Measurements from ENCODE around the gene CLOCK. TPM values are rescaled to one million over a fixed set of nuclear protein-coding genes. Genes with fewer than 3 reads are reported as not detected.

CLOCK gene
- total and polyA plus RNA-seq, 9 of the 15 experiments (the other 6 are each of a cell fraction or from before 2014, with no cell fraction given), result 3.7 to 14.4 (median 9.4) TPM

GRCh38 chr4:55385201-55385649 is 161.5 kb downstream of the CLOCK start (continued):
- TF ChIP-seq ZNF518B (CRISPR knock-in tag; IDR thresholded peaks at IDR 0.05), result no peak
- TF ChIP-seq GTF2A2 (tag; IDR thresholded peaks at IDR 0.05), result no peak
- TF ChIP-seq ZBED1 (IDR thresholded peaks at IDR 0.05), result no peak
- TF ChIP-seq ETV5 (CRISPR knock-in tag; IDR thresholded peaks at IDR 0.05; ENCODE audit: low read depth), result no peak
- no peak for TF ChIP-seq ILF3 (IDR thresholded peaks at IDR 0.05; ENCODE audit: borderline replicate concordance)
- no peak for TF ChIP-seq TBP (optimal IDR thresholded peaks at IDR 0.05; ENCODE audit: low read depth, low read length)
- TF ChIP-seq HNRNPK (IDR thresholded peaks at IDR 0.05; ENCODE audit: low read depth, low read length, poor library complexity, severe bottlenecking), result no peak
- TF ChIP-seq ZNF436 (CRISPR knock-in tag; IDR thresholded peaks at IDR 0.05), result no peak
- no peak for TF ChIP-seq SIX5 (IDR thresholded peaks at IDR 0.05; ENCODE audit: borderline replicate concordance in 1 of 2, insufficient read depth in 1 of 2, low read depth in 1 of 2, low read length in 2 of 2)
- TF ChIP-seq CBFB (CRISPR knock-in tag; IDR thresholded peaks at IDR 0.05), result no peak
- TF ChIP-seq ZNF24 (IDR thresholded peaks at IDR 0.05), result no peak
- peak; percentile 54; the same call in 1 of the 2 replicates for TF ChIP-seq TEAD4 (IDR thresholded peaks at IDR 0.05; ENCODE audit: low read length)
- no peak for TF ChIP-seq TEAD4 (CRISPR knock-in tag; IDR thresholded peaks at IDR 0.05; ENCODE audit: borderline replicate concordance)
- TF ChIP-seq ZNF395 (CRISPR knock-in tag; IDR thresholded peaks at IDR 0.05), result no peak
- TF ChIP-seq PHF21A (IDR thresholded peaks at IDR 0.05; ENCODE audit: borderline replicate concordance, low read depth), result no peak
- TF ChIP-seq SMARCA5 (IDR thresholded peaks at IDR 0.05), result no peak
- TF ChIP-seq ZNF146 (CRISPR knock-in tag; IDR thresholded peaks at IDR 0.05; ENCODE audit: unreplicated experiment), result no peak
- TF ChIP-seq JUND (IDR thresholded peaks at IDR 0.05; ENCODE audit: borderline replicate concordance, low read depth, low read length), result peak; percentile 53; the same call in 1 of the 2 replicates
- no peak for TF ChIP-seq JUND (tag; IDR thresholded peaks at IDR 0.05; ENCODE audit: borderline replicate concordance, low read depth, low read length)
- no peak for TF ChIP-seq FOXP1 (CRISPR knock-in tag; IDR thresholded peaks at IDR 0.05)
- TF ChIP-seq POU5F1 (IDR thresholded peaks at IDR 0.05; ENCODE audit: borderline replicate concordance, low read depth, low read length, partially characterized antibody), result no peak
- TF ChIP-seq FOS (IDR thresholded peaks at IDR 0.05; ENCODE audit: extremely low read depth, insufficient read length), result no peak
- peak in 1 of 2 experiments; percentile 35; a peak in 1 of 4 replicates for TF ChIP-seq TEAD1 (CRISPR knock-in tag; IDR thresholded peaks at IDR 0.05)
- no peak for TF ChIP-seq CTBP1 (IDR thresholded peaks at IDR 0.05; ENCODE audit: borderline replicate concordance)
- no peak for TF ChIP-seq NCOR1 (IDR thresholded peaks at IDR 0.05)
- no peak for TF ChIP-seq POLR2A (conservative IDR thresholded peaks at IDR 0.05)
- TF ChIP-seq NFIX (CRISPR knock-in tag; IDR thresholded peaks at IDR 0.05; ENCODE audit: low read depth), result no peak
- TF ChIP-seq ZNF586 (CRISPR knock-in tag; conservative IDR thresholded peaks at IDR 0.05), result no peak

Measured in K562 (cell line).